IMR-90 (cell line): Measurements from ENCODE around the gene NAV2. TPM values are rescaled to one million over a fixed set of nuclear protein-coding genes. Genes with fewer than 3 reads are reported as not detected.

Source experiments
- BHLHE40 ChIP-seq: fragments of 150-350 bp; IDR thresholded peaks from 2 replicates; pipeline ENCODE4 v1.6.1; 2016; ENCODE audit warnings: mild to moderate bottlenecking, low read depth, low read length
- RCOR1 ChIP-seq: IDR thresholded peaks from 2 replicates; pipeline ENCODE4 v1.6.1; 2012; ENCODE audit warnings: mild to moderate bottlenecking, low read length, improper control_type of control experiment; ENCODE audit not compliant: insufficient replicate concordance
- USF2 ChIP-seq: fragments of 150-350 bp; IDR thresholded peaks from 2 replicates; pipeline ENCODE4 v1.6.1; 2017; ENCODE audit warnings: mild to moderate bottlenecking, antibody characterized with exemption, low read length, low read depth
- polyA plus RNA-seq, 3 experiments: library from polyadenylated mRNA; depleted of rRNA; stranded (reverse); fragments of >200 nt; gene quantifications; 2 replicates each; pipeline ENCODE4 v1.2.3, GENCODE V29; 2012; ENCODE audit warnings: low replicate concordance in 1 of 3
- total RNA-seq: library from RNA; depleted of rRNA; stranded (reverse); fragments of >200 nt; gene quantifications from 2 replicates; pipeline ENCODE4 v1.2.3, GENCODE V29; 2012

Gene NAV2
- total and polyA plus RNA-seq, 2 of the 4 experiments (the other 2 are of a cell fraction), result 4.5 to 12.6 TPM

DNA sequence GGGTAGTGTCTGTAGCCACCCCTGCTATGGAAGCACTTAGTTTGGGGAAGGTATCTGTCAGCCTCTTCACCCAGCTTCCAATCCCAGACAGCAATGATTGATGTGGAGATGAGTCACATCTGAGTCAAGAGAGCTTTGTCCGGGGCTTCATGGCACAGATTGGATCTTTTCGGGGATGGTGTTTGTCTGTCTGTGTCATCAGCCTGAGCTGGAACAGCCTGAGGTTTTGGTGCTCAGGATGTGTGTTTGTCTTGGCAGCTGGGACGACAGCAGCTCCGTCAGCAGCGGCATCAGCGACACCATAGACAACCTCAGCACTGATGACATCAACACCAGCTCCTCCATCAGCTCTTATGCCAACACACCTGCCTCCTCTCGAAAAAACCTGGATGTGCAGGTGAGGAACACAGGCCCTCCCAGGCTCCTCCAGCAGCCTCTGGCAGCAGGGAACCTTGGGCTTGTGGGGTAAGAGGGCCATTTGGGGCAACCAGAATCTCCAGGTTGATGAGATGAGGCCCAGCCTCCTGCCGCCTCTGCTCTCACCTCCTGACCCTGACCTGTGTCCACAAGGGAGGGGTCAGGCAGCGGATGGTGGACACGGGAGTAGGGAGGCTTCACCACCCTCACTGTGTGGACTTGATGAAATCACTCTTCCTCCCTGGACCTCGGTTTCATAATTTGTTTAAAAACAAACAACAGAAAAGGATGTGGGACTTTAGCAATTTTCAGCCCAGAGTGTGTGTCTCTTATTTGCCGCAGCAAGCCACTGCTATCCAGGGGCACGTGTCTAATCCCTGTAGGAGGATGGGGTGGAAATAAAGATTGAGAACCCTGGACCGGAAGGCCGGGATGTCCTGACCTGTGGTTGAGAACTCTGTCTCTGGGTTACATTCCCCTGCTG, 323.3 kb downstream of the NAV2 start (continued):
- no peak for TF ChIP-seq USF2
- TF ChIP-seq RCOR1, result peak; percentile 86
- TF ChIP-seq BHLHE40, result peak; percentile 57
